ENCODE measurements around the gene UNC119B.

UNC119B gene

GRCh38 chr12:120766566-120766965, 56.3 kb downstream of the UNC119B start:
- no peak overlapping the region for H3K4me3 ChIP-seq (ENCODE audit: low read depth, low read length)
- TF ChIP-seq CTCF (IDR thresholded peaks at IDR 0.05; ENCODE audit: borderline replicate concordance, insufficient read depth, low read depth, low read length), result no peak

DNA sequence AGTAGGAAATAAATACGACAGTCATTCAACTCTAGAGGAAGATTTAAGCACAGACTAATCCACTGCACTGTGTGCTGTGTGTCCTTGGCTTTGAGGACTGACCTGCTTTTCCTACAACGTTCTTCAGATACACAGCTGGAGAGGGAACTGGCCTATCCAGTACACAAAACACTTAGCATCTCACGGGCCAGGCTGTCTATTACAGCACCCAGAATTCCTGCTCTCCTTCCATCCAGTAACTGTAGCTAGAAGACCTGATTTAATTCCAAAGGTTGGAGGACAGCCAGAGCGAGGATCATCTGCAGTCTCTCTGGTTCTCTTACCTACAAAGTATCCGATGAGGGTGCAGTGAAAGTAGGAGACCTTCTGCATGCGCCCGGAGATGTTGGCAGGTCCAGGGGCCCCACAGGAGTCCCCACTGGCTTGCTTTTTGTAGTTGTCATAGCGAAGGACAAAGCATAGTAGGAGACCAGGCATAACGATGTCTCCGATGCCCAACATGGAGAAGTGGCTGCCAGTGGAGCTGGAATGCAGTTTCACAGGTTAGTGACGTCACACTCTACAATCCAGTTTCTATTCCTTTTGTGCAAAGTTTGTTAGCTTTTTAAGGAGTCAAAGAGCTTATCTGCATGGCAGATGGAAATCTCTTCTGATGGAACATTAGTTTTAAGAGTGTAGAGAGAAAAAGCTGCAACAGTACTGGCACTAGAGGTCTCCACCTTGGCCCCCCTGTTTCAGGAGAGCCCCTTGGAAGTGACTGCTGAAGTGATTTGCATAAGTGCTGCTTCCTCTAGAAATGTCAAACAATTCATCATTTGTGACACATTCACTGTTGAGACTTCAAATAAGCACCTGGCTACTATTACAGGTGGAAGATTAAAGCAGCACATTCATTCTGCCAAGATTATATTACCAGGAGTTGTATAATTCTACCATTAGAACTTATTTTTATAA, 57.1 kb downstream of the UNC119B start:
- no peak overlapping the region for H3K4me3 ChIP-seq (ENCODE audit: low read depth, low read length)
- no peak for TF ChIP-seq CTCF (IDR thresholded peaks at IDR 0.05; ENCODE audit: borderline replicate concordance, insufficient read depth, low read depth, low read length)

- TF ChIP-seq CTCF (IDR thresholded peaks at IDR 0.05; ENCODE audit: borderline replicate concordance, insufficient read depth, low read depth, low read length), result no peak
- no peak overlapping the region for H3K4me3 ChIP-seq (ENCODE audit: low read depth, low read length)
Observed at GRCh38 chr12:120771097-120771496, 60.8 kb downstream of the UNC119B start.
